ENCODE measurements around the gene MICALL2. TPM values are rescaled to one million over a fixed set of nuclear protein-coding genes. Genes with fewer than 3 reads are reported as not detected.
A peak's percentile ranks its signal among the peaks of the same experiment; 100 is the strongest.

MICALL2 gene
- total RNA-seq, 2 donors from 2014 or later: 23.3 to 26.7 TPM

DNA sequence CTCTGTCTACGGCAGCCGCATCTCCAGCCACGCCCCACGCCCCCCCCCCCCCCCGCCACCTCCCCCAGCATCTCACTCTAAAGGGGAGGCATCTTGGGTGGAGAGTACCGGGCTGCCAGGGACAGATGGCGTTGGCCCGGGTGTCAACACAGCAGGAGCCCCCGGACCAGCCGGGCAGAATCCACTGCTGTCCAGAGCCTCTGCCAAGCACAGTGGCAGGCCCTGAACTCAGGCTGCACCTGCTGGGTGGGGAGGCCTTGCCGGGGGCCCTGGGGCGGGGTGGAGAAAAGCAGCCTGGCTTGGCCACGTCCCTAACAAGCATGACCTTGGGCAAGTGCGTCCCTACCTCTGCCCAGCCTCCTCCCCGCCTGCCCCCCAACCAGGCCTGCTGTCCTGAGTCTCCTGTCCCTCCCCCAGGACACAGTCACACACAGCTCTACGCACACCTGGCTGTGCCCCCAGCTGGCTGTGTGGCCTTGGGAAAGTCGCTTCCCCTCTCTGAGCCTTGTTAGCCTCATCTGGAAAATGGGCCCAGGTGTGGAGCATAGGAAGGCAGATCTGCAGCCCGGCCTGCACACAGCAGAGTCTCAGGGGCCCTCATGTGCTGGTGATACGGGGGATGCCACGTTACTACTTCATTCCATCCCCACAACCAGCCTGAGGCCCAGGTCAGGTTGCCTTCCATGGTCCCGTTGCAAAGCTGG lies 45.2 kb downstream of the MICALL2 start:
- H3K27ac ChIP-seq: no peak overlapping the region
- H3K9me3 ChIP-seq: no peaks in the 10 kb centered on the region
- DNase-seq: no peak
- no peak for ATAC-seq
- no peak for TF ChIP-seq CTCF (IDR thresholded peaks at IDR 0.05)
- TF ChIP-seq POLR2A (IDR thresholded peaks at IDR 0.05): no peak
- no peaks in the 10 kb centered on the region for H3K36me3 ChIP-seq (replicated peaks in 1 of 2; ENCODE audit: insufficient read depth in 1 of 2, low read depth in 2 of 2)
- no peak overlapping the region for H3K4me3 ChIP-seq
- intact Hi-C loops (cut with DNase I): loop anchor here (10.0 kb wide), 1 partner anchor 189 kb away; no protein-coding TSS in a partner anchor
- peaks cover 0 to 5% of the 10 kb centered on the region in 2 donors for H3K27me3 ChIP-seq
- WGBS, 2 donors: 49 to 61% methylated on average over 5 to 14 of the region's 21 CpGs
- peaks cover 10% of the 10 kb centered on the region for H3K4me1 ChIP-seq

- Histone ChIP-seq H3K4me3 (no peak overlapping the region), H3K9me3 (no peaks in the 10 kb centered on the region), H3K4me1 (peaks cover 10% of the 10 kb centered on the region), H3K36me3 (replicated peaks in 1 of 2; ENCODE audit: insufficient read depth in 1 of 2, low read depth in 2 of 2) (no peaks in the 10 kb centered on the region), H3K27me3 (peaks cover 0 to 19% of the 10 kb centered on the region in 2 donors), H3K27ac (no peak overlapping the region)
- TF ChIP-seq CTCF (IDR thresholded peaks at IDR 0.05): peak; percentile 51 to 91 (median 67)
- TF ChIP-seq POLR2A (IDR thresholded peaks at IDR 0.05): no peak
- DNase-seq (peak; percentile 77 to 92 (median 86)), ATAC-seq (peak; percentile 84)
- intact Hi-C loops (cut with DNase I): loop anchor here (10.0 kb wide), 1 partner anchor 188 kb away; no protein-coding TSS in a partner anchor
- WGBS, 2 donors: 8 to 20% methylated on average over 1 to 63 of the region's 65 CpGs
Observed at GRCh38 chr7:1412322-1413261, 46.7 kb downstream of the MICALL2 start.

GRCh38 chr7:1411414-1411813 lies 47.9 kb downstream of the MICALL2 start:
- intact Hi-C loops (cut with DNase I): loop anchor here (10.0 kb wide), 1 partner anchor 187 kb away; no protein-coding TSS in a partner anchor
- DNase-seq (no peak), ATAC-seq (no peak)
- peaks cover 10% of the 10 kb centered on the region for H3K4me1 ChIP-seq
- no peak overlapping the region for H3K4me3 ChIP-seq
- 81 to 82% methylated on average over 13 to 28 of the region's 28 CpGs for WGBS, 2 donors
- no peaks in the 10 kb centered on the region for H3K9me3 ChIP-seq
- no peak for TF ChIP-seq POLR2A (IDR thresholded peaks at IDR 0.05)
- no peak for TF ChIP-seq CTCF (IDR thresholded peaks at IDR 0.05)
- no peaks in the 10 kb centered on the region for H3K36me3 ChIP-seq (replicated peaks in 1 of 2; ENCODE audit: insufficient read depth in 1 of 2, low read depth in 2 of 2)
- no peak overlapping the region for H3K27ac ChIP-seq
- H3K27me3 ChIP-seq: peaks cover 0 to 24% of the 10 kb centered on the region in 2 donors

DNA sequence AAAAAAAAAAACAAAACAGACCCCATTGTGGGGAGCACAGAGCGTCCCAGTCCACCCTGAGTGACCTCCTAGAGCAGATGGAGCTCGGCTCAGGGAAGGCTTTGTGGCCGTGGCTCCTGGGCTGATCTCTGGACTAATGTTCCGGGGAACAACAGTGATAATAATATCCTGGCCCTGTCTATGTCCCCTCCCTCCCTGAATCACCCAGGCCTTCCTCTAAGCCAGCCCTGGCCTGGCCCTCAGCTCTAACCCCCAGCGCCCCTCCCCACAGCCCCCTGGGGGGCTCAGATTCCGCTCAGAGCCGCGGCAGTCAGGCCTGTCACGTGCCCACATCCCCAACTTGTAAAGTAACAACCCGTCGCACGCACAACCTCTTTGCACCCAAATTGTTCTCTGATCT lies 48.3 kb downstream of the MICALL2 start:
- no peaks in the 10 kb centered on the region for H3K36me3 ChIP-seq (replicated peaks in 1 of 2; ENCODE audit: insufficient read depth in 1 of 2, low read depth in 2 of 2)
- no peak overlapping the region for H3K27ac ChIP-seq
- H3K4me1 ChIP-seq: peaks cover 10% of the 10 kb centered on the region
- no peaks in the 10 kb centered on the region for H3K9me3 ChIP-seq
- no peak for DNase-seq
- peaks cover 0 to 28% of the 10 kb centered on the region in 2 donors for H3K27me3 ChIP-seq
- TF ChIP-seq POLR2A (IDR thresholded peaks at IDR 0.05) (no peak), CTCF (IDR thresholded peaks at IDR 0.05) (no peak)
- no peak for ATAC-seq
- H3K4me3 ChIP-seq: no peak overlapping the region
- intact Hi-C loops (cut with DNase I): loop anchor here (10.0 kb wide), 1 partner anchor 186 kb away; no protein-coding TSS in a partner anchor
- 48 to 52% methylated on average over 12 of the region's 12 CpGs for WGBS, 2 donors

Data from body of pancreas (tissue), 4 donors.